Endothelial cell of umbilical vein (primary cell): ENCODE data around the gene MED14. TPM values are rescaled to one million over a fixed set of nuclear protein-coding genes. Genes with fewer than 3 reads are reported as not detected.

Experiments used
- BruUV-seq: library from RNA; stranded (reverse); fragments of 400-500 nt; replicated peaks from 2 replicates; lab custom pipeline; 2021; lab: Mats Ljungman, UMichigan
- CTCF ChIA-PET: fragments of 300-600, 350-600 bp; sonication (Branson Sonifier 250); formaldehyde crosslinking; loops from one replicate; lab custom pipeline; 2021; ENCODE audit warnings: antibody characterized with exemption, inconsistent platforms; lab: Charles Lee
- POLR2A ChIA-PET: fragments of 300-600, 350-600 bp; sonication (Branson Sonifier 250); formaldehyde crosslinking; loops from one replicate; lab custom pipeline; 2021; ENCODE audit warnings: antibody characterized with exemption, inconsistent platforms; lab: Charles Lee
- DNase-seq: peaks from one replicate; pipeline ENCODE4 v3.0.0-alpha.2; 2011; ENCODE audit warnings: low read depth, low spot score
- FAIRE-seq: peaks from 2 replicates; lab custom pipeline; 2011; peaks lifted over from hg19 to GRCh38; lab: Jason Lieb, UNC
- H2AFZ ChIP-seq: 2 replicates; pipeline ENCODE4 v1.6.0; 2012; ENCODE audit warnings: low read depth, low read length, control low read depth, inconsistent platforms
- H3K27ac ChIP-seq: 2 replicates; pipeline ENCODE4 v1.5.1; 2011; ENCODE audit warnings: low read depth, mild to moderate bottlenecking, control low read depth, low read length, moderate library complexity; ENCODE audit not compliant: insufficient read depth
- H3K27me3 ChIP-seq, 2 experiments: 2 replicates each; pipeline versions ENCODE4 v1.6.0 to v1.6.1; 2011; ENCODE audit warnings: low read length in 2 of 2, mixed read lengths in 1 of 2; ENCODE audit not compliant: control insufficient read depth in 2 of 2, insufficient read depth in 2 of 2
- H3K36me3 ChIP-seq, 2 experiments: 2 replicates in 1 of 2; 3 replicates in 1 of 2; pipeline ENCODE4 v1.5.1; 2011; ENCODE audit warnings: low read length in 2 of 2, mild to moderate bottlenecking in 1 of 2, moderate library complexity in 1 of 2; ENCODE audit not compliant: control insufficient read depth in 2 of 2, insufficient read depth in 2 of 2; ENCODE audit errors: extremely low read depth in 1 of 2
- H3K4me1 ChIP-seq: 3 replicates; pipeline ENCODE4 v1.5.1; 2011; ENCODE audit warnings: mild to moderate bottlenecking, low read length; ENCODE audit not compliant: control insufficient read depth, insufficient read depth; ENCODE audit errors: extremely low read depth
- H3K4me2 ChIP-seq: 2 replicates; pipeline ENCODE4 v1.6.1; 2011; ENCODE audit warnings: low read length, control low read depth, mixed read lengths; ENCODE audit not compliant: insufficient read depth
- H3K4me3 ChIP-seq, 3 experiments: fragments of 200-600 bp in 1 of 3; sonication (generic), shearing (Covaris generic) in 1 of 3; replicated peaks in 1 of 3; 2 replicates each; pipeline ENCODE4 v1.5.1; 2011 to 2016; ENCODE audit warnings: control low read depth in 3 of 3, low read length in 3 of 3, mild to moderate bottlenecking in 2 of 3, inconsistent platforms in 1 of 3, low read depth in 1 of 3, moderate library complexity in 1 of 3; ENCODE audit not compliant: insufficient read depth in 1 of 3
- H3K79me2 ChIP-seq: 2 replicates; pipeline ENCODE4 v1.6.0; 2012; ENCODE audit warnings: low read length, inconsistent platforms; ENCODE audit not compliant: control insufficient read depth, insufficient read depth
- H3K9ac ChIP-seq: replicated peaks from 2 replicates; pipeline ENCODE3; 2011; ENCODE audit warnings: low read length, control low read depth; ENCODE audit not compliant: insufficient read depth; ENCODE audit errors: extremely low read depth
- H3K9me1 ChIP-seq: replicated peaks from 3 replicates; pipeline ENCODE4 v1.6.0; 2011; ENCODE audit warnings: mild to moderate bottlenecking, low read length; ENCODE audit not compliant: control insufficient read depth, insufficient read depth; ENCODE audit errors: extremely low read depth
- H3K9me3 ChIP-seq: replicated peaks from 2 replicates; pipeline ENCODE4 v1.5.1; 2012; ENCODE audit warnings: low read length, inconsistent platforms; ENCODE audit not compliant: control insufficient read depth, insufficient read depth
- H4K20me1 ChIP-seq: replicated peaks from 2 replicates; pipeline ENCODE3; 2011; ENCODE audit warnings: mild to moderate bottlenecking, low read length; ENCODE audit not compliant: control insufficient read depth, insufficient read depth; ENCODE audit errors: extremely low read depth
- EZH2 ChIP-seq: IDR thresholded peaks from 2 replicates; pipeline ENCODE4 v1.6.1; 2012; ENCODE audit warnings: borderline replicate concordance, low read depth, mild to moderate bottlenecking, moderate library complexity, low read length, inconsistent platforms; ENCODE audit not compliant: severe bottlenecking
- JUN ChIP-seq: IDR thresholded peaks from 2 replicates; pipeline ENCODE4 v1.6.1; 2011; ENCODE audit warnings: borderline replicate concordance, low read depth; ENCODE audit not compliant: insufficient read length, insufficient read depth
- POLR2AphosphoS5 ChIP-seq: IDR thresholded peaks from 2 replicates; pipeline ENCODE4 v1.6.1; 2012; ENCODE audit warnings: low read depth, mild to moderate bottlenecking, control low read depth, low read length, moderate library complexity; ENCODE audit not compliant: insufficient read depth
- dilution Hi-C: fragments of 300-500 bp; cut with MboI; formaldehyde crosslinking; loops from one replicate; pipeline ENCODE4 v1.15.0; 2019; ENCODE audit warnings: low sequenced_read_pairs; ENCODE audit not compliant: extremely low pct_ligation_motif_present
- intact Hi-C: fragments of 100-400 bp; cut with micrococcal nuclease; formaldehyde crosslinking; loops from one replicate; pipeline ENCODE4 v1.10.0; 2022
- polyA plus RNA-seq, 4 experiments: library from polyadenylated mRNA; depleted of rRNA in 3 of 4; stranded (reverse) in 3 of 4; unstranded in 1 of 4; fragments of >200 nt; gene quantifications; 2 replicates each; pipeline versions ENCODE4 v1.2.1 to v1.2.3, GENCODE V29; 2011 to 2012; ENCODE audit warnings: missing spikeins in 1 of 4
- total RNA-seq: library from RNA; stranded (reverse); gene quantifications from 2 replicates; pipeline ENCODE4 v1.2.3, GENCODE V29; 2021
- TF ChIP-seq, protein P1 (sequence below): IDR thresholded peaks from 2 replicates; pipeline ENCODE4 v1.6.1; 2011; ENCODE audit not compliant: insufficient read depth, insufficient read length
- TF ChIP-seq, protein P2 (sequence below), 2 donors: IDR thresholded peaks; 1 replicate in 1 of 2; 2 replicates in 1 of 2; pipeline ENCODE4 v1.5.1; 2011; ENCODE audit warnings: low read length in 2 of 2, mild to moderate bottlenecking in 2 of 2, moderate library complexity in 2 of 2, control low read depth in 1 of 2, inconsistent platforms in 1 of 2, low read depth in 1 of 2; ENCODE audit not compliant: insufficient read depth in 1 of 2; ENCODE audit errors: extremely low read depth in 1 of 2

The MED14 gene
- total and polyA plus RNA-seq, 2 donors (not counting 3 experiments of a cell fraction or from before 2014, with no cell fraction given): 25.6 to 55.8 TPM

DNA sequence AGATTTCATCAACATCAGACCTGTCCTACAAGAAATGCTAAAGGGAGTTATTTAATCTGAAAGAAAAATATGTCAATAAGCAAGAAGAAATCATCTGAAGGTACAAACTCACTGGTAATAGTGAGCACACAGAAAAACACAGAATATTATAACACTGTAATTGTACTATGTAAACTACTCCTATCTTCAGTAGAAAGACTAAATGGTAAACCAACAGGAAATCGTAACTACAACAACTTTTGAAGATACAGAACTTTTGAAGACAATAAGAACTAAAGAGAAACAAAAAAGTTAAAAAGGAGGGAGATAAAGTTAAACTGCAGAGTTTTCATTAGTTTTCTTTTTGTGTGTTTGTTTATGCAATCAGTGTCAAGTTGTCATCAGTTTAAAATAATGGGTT, 12.4 kb downstream of the MED14 start:
- POLR2A ChIA-PET: no interaction called here
- Histone ChIP-seq H3K9me3 (no peaks in the 10 kb centered on the region), H3K4me1 (peaks cover 3% of the 10 kb centered on the region), H3K4me2 (no peak overlapping the region), H3K27me3 (no peaks in the 10 kb centered on the region), H2AFZ (no peak overlapping the region), H3K4me3 (no peak overlapping the region), H4K20me1 (no peaks in the 10 kb centered on the region), H3K79me2 (peaks cover 35% of the 10 kb centered on the region), H3K36me3 (no peaks in the 10 kb centered on the region), H3K27ac (no peak overlapping the region), H3K9ac (no peak overlapping the region), H3K9me1 (no peaks in the 10 kb centered on the region)
- no TSS peak for BruUV-seq
- TF ChIP-seq, protein P1, sequence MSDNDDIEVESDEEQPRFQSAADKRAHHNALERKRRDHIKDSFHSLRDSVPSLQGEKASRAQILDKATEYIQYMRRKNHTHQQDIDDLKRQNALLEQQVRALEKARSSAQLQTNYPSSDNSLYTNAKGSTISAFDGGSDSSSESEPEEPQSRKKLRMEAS: no peak
- TF ChIP-seq JUN (no peak), EZH2 (no peak), POLR2AphosphoS5 (no peak)
- TF ChIP-seq, protein P2, sequence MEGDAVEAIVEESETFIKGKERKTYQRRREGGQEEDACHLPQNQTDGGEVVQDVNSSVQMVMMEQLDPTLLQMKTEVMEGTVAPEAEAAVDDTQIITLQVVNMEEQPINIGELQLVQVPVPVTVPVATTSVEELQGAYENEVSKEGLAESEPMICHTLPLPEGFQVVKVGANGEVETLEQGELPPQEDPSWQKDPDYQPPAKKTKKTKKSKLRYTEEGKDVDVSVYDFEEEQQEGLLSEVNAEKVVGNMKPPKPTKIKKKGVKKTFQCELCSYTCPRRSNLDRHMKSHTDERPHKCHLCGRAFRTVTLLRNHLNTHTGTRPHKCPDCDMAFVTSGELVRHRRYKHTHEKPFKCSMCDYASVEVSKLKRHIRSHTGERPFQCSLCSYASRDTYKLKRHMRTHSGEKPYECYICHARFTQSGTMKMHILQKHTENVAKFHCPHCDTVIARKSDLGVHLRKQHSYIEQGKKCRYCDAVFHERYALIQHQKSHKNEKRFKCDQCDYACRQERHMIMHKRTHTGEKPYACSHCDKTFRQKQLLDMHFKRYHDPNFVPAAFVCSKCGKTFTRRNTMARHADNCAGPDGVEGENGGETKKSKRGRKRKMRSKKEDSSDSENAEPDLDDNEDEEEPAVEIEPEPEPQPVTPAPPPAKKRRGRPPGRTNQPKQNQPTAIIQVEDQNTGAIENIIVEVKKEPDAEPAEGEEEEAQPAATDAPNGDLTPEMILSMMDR (IDR thresholded peaks at IDR 0.05; ENCODE audit: extremely low read depth in 1 of 2, insufficient read depth in 1 of 2, low read depth in 1 of 2, low read length in 2 of 2): no peak
- intact Hi-C loops (no loop called here), dilution Hi-C loops (no loop called here)
- DNase-seq (no peak), FAIRE-seq (no peak)
- CTCF ChIA-PET: no interaction called here
